NCI-H1092 treated with DMSO at 0.1 percent for 48 hours (cell line): ENCODE results near the gene FBXO31.
A peak's percentile ranks its signal among the peaks of the same experiment; 100 is the strongest.

Experiments
- DNase-seq: peaks from one replicate; lab custom pipeline; 2025; lab: John Stamatoyannopoulos, UW

The FBXO31 gene

GRCh38 chr16:87327798-87328495, 55.6 kb downstream of the FBXO31 start:
- no peak for DNase-seq

GRCh38 chr16:87326151-87326571, 57.4 kb downstream of the FBXO31 start:
- no peak for DNase-seq

- no peak for DNase-seq
Measured at GRCh38 chr16:87325423-87325858, 58.1 kb downstream of the FBXO31 start.

GRCh38 chr16:87324411-87325275, 58.9 kb downstream of the FBXO31 start:
- peak; percentile 46 for DNase-seq

GRCh38 chr16:87323727-87324410, 59.7 kb downstream of the FBXO31 start:
- no peak for DNase-seq

GRCh38 chr16:87322833-87323726, 60.5 kb downstream of the FBXO31 start:
- no peak for DNase-seq

GRCh38 chr16:87322360-87322759, 61.2 kb downstream of the FBXO31 start:
- DNase-seq, result no peak

GRCh38 chr16:87321336-87322107, 62.1 kb downstream of the FBXO31 start:
- DNase-seq, result no peak

- DNase-seq, result no peak
Measured at GRCh38 chr16:87320510-87321227, 62.9 kb downstream of the FBXO31 start.

- DNase-seq, result no peak
Measured at GRCh38 chr16:87319997-87320491, 63.5 kb downstream of the FBXO31 start.

- no peak for DNase-seq
Measured at GRCh38 chr16:87319011-87319410, 64.6 kb downstream of the FBXO31 start.

- DNase-seq, result peak; percentile 75
Measured at GRCh38 chr16:87317750-87318644, 65.6 kb downstream of the FBXO31 start.

GRCh38 chr16:87316923-87317749, 66.4 kb downstream of the FBXO31 start, which contains the start of gene C16orf95:
Gene C16orf95, minus strand, starts transcription at chr16:87317392. Its CDS starts 150 bp downstream, at chr16:87317242.
- DNase-seq, result peak; percentile 94

- DNase-seq, result no peak
Measured at GRCh38 chr16:87316450-87316922, 67.1 kb downstream of the FBXO31 start.

GRCh38 chr16:87314990-87315420, 68.6 kb downstream of the FBXO31 start:
- DNase-seq, result no peak

- no peak for DNase-seq
Measured at GRCh38 chr16:87312008-87312407, 71.6 kb downstream of the FBXO31 start.

GRCh38 chr16:87311387-87311786, 72.2 kb downstream of the FBXO31 start:
- no peak for DNase-seq

GRCh38 chr16:87310610-87311009, 73.0 kb downstream of the FBXO31 start:
- no peak for DNase-seq
